ENCODE measurements around the gene CACNA2D2.

CACNA2D2 gene

DNA sequence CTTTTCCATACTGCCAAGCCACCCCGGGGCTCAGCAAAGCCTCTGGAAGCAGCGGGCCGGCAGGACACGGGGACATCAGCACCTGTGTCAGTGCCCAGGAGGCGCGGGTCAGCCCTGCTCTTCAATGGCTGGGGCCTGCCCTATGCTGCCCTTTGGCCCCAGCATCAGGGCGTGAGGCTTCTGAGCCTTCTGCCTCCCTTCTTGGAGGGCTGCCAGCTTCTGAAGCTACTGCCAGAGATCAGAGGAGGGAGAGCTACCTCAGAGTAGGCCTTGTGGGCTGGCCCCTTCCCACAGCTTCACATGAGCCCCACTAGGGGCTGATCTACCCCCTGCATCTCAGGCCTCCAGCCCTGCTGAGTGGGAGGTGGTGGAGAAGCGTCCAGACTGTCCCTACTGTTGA lies 131.1 kb downstream of the CACNA2D2 start:
- no peaks in the 10 kb centered on the region for H3K36me3 ChIP-seq (ENCODE audit: control insufficient read depth in 2 of 2, insufficient read depth in 1 of 2, low read length in 2 of 2)
- no peaks in the 10 kb centered on the region for H3K9me3 ChIP-seq (ENCODE audit: control insufficient read depth, insufficient read depth, low read depth, low read length)
- H3K27ac ChIP-seq (ENCODE audit: extremely low read depth, low read depth, low read length) = no peak overlapping the region
- no peak overlapping the region for H3K4me3 ChIP-seq (ENCODE audit: low read depth, low read length)
- POLR2A ChIA-PET = no interaction called here
- H3K4me1 ChIP-seq (ENCODE audit: control insufficient read depth, insufficient read depth, low read length) = no peaks in the 10 kb centered on the region
- TF ChIP-seq ZIC2 (tag by site-specific recombination; IDR thresholded peaks at IDR 0.05) (peak; percentile 69), GLIS2 (tag by site-specific recombination; IDR thresholded peaks at IDR 0.05) (0 out of 2 replicates have a peak, but pooled peaks have one; percentile 24), GLIS1 (tag by site-specific recombination; IDR thresholded peaks at IDR 0.05) (peak; percentile 90), ZNF24 (tag by site-specific recombination; IDR thresholded peaks at IDR 0.05) (no peak), EGR2 (tag by site-specific recombination; IDR thresholded peaks at IDR 0.05; ENCODE audit: low read depth) (peak; percentile 77), ZNF394 (tag by site-specific recombination; IDR thresholded peaks at IDR 0.05; ENCODE audit: borderline replicate concordance) (no peak), ZNF623 (tag by site-specific recombination; IDR thresholded peaks at IDR 0.05) (no peak), ZFHX2 (tag by site-specific recombination; conservative IDR thresholded peaks at IDR 0.05) (peak; percentile 86), OSR2 (tag by site-specific recombination; IDR thresholded peaks at IDR 0.05) (peak; percentile 27; the same call in 1 of the 2 replicates), ZNF791 (tag by site-specific recombination; IDR thresholded peaks at IDR 0.05) (no peak)
- TF ChIP-seq, protein P1, sequence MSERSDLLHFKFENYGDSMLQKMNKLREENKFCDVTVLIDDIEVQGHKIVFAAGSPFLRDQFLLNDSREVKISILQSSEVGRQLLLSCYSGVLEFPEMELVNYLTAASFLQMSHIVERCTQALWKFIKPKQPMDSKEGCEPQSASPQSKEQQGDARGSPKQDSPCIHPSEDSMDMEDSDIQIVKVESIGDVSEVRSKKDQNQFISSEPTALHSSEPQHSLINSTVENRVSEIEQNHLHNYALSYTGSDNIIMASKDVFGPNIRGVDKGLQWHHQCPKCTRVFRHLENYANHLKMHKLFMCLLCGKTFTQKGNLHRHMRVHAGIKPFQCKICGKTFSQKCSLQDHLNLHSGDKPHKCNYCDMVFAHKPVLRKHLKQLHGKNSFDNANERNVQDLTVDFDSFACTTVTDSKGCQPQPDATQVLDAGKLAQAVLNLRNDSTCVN (tag by site-specific recombination; optimal IDR thresholded peaks at IDR 0.05) = no peak
- CTCF ChIA-PET = no interaction called here

DNA sequence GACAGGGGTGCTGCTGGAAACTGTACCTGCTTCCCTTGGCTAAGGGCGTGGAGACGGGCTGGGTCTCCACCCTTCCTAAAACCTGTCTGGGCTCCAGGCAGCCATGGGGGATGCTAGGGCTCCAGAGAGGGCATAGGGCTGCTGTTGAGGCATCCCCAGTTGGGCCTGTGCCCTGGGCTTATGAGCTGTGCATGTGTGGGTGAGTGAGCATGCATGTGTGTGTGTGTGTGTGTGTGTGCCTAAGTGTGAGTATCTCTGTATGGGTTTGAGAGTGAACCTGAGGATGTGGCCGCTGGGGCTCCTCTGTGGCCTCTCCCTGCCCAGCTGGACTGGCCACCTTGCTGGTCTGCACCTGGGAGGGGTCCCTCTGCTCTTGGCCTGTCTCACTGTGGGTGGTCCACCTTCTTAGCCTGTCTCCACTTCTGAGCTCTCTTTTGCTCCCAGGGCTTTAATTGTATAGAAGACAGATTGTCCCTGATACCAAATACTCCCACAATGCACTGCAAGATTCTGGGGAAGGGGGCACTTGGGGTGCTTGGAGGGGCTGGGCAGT lies 132.2 kb downstream of the CACNA2D2 start:
- Histone ChIP-seq H3K9me3 (ENCODE audit: control insufficient read depth, insufficient read depth, low read depth, low read length) (no peaks in the 10 kb centered on the region), H3K27ac (ENCODE audit: extremely low read depth, low read depth, low read length) (no peak overlapping the region; the same call in 1 of the 2 replicates), H3K36me3 (ENCODE audit: control insufficient read depth in 2 of 2, insufficient read depth in 1 of 2, low read length in 2 of 2) (no peaks in the 10 kb centered on the region), H3K4me3 (ENCODE audit: low read depth, low read length) (no peak overlapping the region), H3K4me1 (ENCODE audit: control insufficient read depth, insufficient read depth, low read length) (no peaks in the 10 kb centered on the region)
- TF ChIP-seq, protein P2, sequence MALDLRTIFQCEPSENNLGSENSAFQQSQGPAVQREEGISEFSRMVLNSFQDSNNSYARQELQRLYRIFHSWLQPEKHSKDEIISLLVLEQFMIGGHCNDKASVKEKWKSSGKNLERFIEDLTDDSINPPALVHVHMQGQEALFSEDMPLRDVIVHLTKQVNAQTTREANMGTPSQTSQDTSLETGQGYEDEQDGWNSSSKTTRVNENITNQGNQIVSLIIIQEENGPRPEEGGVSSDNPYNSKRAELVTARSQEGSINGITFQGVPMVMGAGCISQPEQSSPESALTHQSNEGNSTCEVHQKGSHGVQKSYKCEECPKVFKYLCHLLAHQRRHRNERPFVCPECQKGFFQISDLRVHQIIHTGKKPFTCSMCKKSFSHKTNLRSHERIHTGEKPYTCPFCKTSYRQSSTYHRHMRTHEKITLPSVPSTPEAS (tag by site-specific recombination; IDR thresholded peaks at IDR 0.05) = peak; percentile 43
- no peak for TF ChIP-seq ZNF214 (tag by site-specific recombination; IDR thresholded peaks at IDR 0.05; ENCODE audit: borderline replicate concordance)
- TF ChIP-seq ZIC2 (tag by site-specific recombination; IDR thresholded peaks at IDR 0.05) = peak; percentile 55; the same call in 1 of the 2 replicates
- TF ChIP-seq EGR2 (tag by site-specific recombination; IDR thresholded peaks at IDR 0.05; ENCODE audit: low read depth) = peak; percentile 74
- TF ChIP-seq IKZF3 (tag by site-specific recombination; IDR thresholded peaks at IDR 0.05) = no peak
- TF ChIP-seq, protein P3, sequence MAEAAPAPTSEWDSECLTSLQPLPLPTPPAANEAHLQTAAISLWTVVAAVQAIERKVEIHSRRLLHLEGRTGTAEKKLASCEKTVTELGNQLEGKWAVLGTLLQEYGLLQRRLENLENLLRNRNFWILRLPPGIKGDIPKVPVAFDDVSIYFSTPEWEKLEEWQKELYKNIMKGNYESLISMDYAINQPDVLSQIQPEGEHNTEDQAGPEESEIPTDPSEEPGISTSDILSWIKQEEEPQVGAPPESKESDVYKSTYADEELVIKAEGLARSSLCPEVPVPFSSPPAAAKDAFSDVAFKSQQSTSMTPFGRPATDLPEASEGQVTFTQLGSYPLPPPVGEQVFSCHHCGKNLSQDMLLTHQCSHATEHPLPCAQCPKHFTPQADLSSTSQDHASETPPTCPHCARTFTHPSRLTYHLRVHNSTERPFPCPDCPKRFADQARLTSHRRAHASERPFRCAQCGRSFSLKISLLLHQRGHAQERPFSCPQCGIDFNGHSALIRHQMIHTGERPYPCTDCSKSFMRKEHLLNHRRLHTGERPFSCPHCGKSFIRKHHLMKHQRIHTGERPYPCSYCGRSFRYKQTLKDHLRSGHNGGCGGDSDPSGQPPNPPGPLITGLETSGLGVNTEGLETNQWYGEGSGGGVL (tag by site-specific recombination; IDR thresholded peaks at IDR 0.05) = 0 out of 2 replicates have a peak, but pooled peaks have one; percentile 22
- no peak for TF ChIP-seq ZNF423 (tag by site-specific recombination; IDR thresholded peaks at IDR 0.05)
- peak; percentile 95 for TF ChIP-seq ZFHX2 (tag by site-specific recombination; conservative IDR thresholded peaks at IDR 0.05)
- no peak for TF ChIP-seq ZNF302 (tag by site-specific recombination; IDR thresholded peaks at IDR 0.05; ENCODE audit: low read depth)
- no peak for TF ChIP-seq ZNF677 (tag by site-specific recombination; IDR thresholded peaks at IDR 0.05)
- ChIA-PET POLR2A (interaction anchor here (1.0 kb wide), 1 partner anchor 171 kb away, joined by 3 read pairs; no protein-coding TSS in a partner anchor), CTCF (interaction anchor here (0.6 to 1.0 kb wide), 5 partner anchors 23 to 1402 kb away, joined by 3 read pairs; no protein-coding TSS in a partner anchor)

All from HEK293 (cell line).